HFFc6 (cell line): ENCODE measurements around the gene GAS7. TPM values are rescaled to one million over a fixed set of nuclear protein-coding genes. Genes with fewer than 3 reads are reported as not detected.

Experiments used
- DNase-seq: peaks from one replicate; pipeline ENCODE4 v3.0.0-alpha.2; 2018
- H3K27ac Mint-ChIP-seq: 2 replicates; pipeline ENCODE4 v1.8.0; 2020; ENCODE audit warnings: mild to moderate bottlenecking, mixed read lengths
- H3K27me3 Mint-ChIP-seq: 2 replicates; pipeline ENCODE4 v1.8.0; 2021; ENCODE audit warnings: mild to moderate bottlenecking, moderate library complexity, mixed read lengths; ENCODE audit not compliant: insufficient read depth
- H3K36me3 Mint-ChIP-seq: 2 replicates; pipeline ENCODE4 v1.8.0; 2021; ENCODE audit warnings: low read depth, mixed read lengths
- H3K4me1 Mint-ChIP-seq: 2 replicates; pipeline ENCODE4 v1.8.0; 2020; ENCODE audit warnings: low read depth, mixed read lengths
- H3K4me3 Mint-ChIP-seq: 2 replicates; pipeline ENCODE4 v1.8.0; 2020; ENCODE audit warnings: mild to moderate bottlenecking, moderate library complexity, mixed read lengths
- H3K9me3 Mint-ChIP-seq: 2 replicates; pipeline ENCODE4 v1.8.0; 2020; ENCODE audit warnings: mild to moderate bottlenecking, mixed read lengths
- CTCF ChIP-seq: fragments of 200-600 bp; sonication (generic); IDR thresholded peaks from 2 replicates; pipeline ENCODE4 v1.5.0; 2021; ENCODE audit warnings: antibody characterized with exemption, mild to moderate bottlenecking
- total RNA-seq, 6 experiments: library from RNA; stranded (reverse); fragmentation: NEBNext Ultra II Directional; extraction: Animal tissue kit (Norgen Biotek cat#: 25700); gene quantifications; 2 replicates in 1 of 6; 3 replicates in 5 of 6; pipeline ENCODE4 v1.2.3, GENCODE V29; 2021

GAS7 gene
- total RNA-seq, 6 experiments from 2014 or later: 1.4 to 7.4 (median 3.1) TPM

DNA sequence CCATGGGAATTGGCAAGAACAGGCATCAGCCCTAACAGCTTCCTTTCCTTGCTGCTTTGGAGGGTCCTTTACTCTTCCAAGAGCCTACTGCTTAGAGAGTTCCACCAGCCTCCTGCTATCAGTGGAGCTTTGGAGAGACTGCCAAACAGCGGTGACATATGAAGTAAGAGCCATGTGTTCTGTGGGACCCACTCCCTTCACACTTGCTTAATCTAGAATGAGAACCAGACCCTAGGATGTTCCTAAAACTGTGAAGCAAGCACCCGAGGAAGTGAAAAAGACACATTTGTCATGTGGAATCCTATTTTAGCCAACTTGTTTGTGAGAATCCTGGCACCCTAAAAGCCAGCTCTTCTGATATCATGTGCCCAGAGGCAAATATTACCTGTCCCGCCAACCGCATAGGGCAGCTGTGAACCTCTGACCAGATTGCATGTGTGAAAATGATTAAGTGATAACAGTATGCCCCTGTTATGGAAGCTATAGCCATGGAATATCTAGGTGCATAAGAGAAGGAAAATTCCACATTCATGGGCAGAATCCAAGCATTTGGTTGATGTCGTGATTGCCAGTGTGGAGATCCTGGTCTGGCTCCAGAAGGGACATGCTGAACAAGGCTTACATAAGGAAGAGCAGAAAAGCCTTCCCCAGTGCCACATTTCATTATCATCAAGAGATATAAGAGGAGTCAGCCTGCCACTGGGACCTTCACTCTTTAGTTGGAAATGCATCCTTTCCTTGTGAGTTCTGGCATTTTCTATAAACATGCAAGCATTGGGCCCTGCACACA lies 312.1 kb downstream of the GAS7 start:
- no peak for DNase-seq
- no peak overlapping the region for H3K27ac Mint-ChIP-seq
- peaks cover 29% of the 10 kb centered on the region for H3K9me3 Mint-ChIP-seq
- H3K4me3 Mint-ChIP-seq: no peak overlapping the region
- peaks cover 2% of the 10 kb centered on the region; the same call in 1 of the 2 replicates for H3K27me3 Mint-ChIP-seq
- no peaks in the 10 kb centered on the region for H3K4me1 Mint-ChIP-seq
- no peak for TF ChIP-seq CTCF
- H3K36me3 Mint-ChIP-seq: peaks cover 10% of the 10 kb centered on the region

GRCh38 chr17:9883451-9883850 lies 315.0 kb downstream of the GAS7 start:
- Mint-ChIP-seq H3K9me3 (peaks cover 33% of the 10 kb centered on the region), H3K4me1 (peaks cover 20% of the 10 kb centered on the region; the same call in 1 of the 2 replicates), H3K4me3 (no peak overlapping the region), H3K27ac (no peak overlapping the region), H3K36me3 (peaks cover 10% of the 10 kb centered on the region; the same call in 1 of the 2 replicates), H3K27me3 (no peaks in the 10 kb centered on the region; the same call in 1 of the 2 replicates)
- TF ChIP-seq CTCF: no peak
- no peak for DNase-seq

DNA sequence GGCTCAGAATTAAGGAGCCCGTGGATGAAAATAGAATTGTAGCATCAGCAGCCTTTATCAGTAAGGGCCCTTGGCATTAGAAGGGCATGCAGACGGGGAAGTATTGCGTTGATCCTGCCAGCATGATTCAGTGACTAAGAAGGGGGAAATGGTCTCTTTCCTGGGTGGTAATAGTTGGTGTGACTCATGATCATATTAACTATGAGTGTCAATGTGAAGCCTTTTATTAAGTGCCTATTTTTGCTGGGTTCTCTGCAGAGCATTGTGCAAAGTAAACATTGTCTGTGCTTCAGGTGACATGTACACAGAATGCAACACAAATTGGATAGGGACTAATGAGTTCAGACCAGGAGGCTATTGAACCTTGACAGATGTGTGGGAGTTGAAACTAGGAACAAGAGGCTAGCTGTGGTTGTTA lies 317.8 kb downstream of the GAS7 start:
- peaks cover 33% of the 10 kb centered on the region for H3K9me3 Mint-ChIP-seq
- peaks cover 24% of the 10 kb centered on the region; the same call in 1 of the 2 replicates for H3K4me1 Mint-ChIP-seq
- H3K27me3 Mint-ChIP-seq: no peaks in the 10 kb centered on the region; the same call in 1 of the 2 replicates
- peaks cover 10% of the 10 kb centered on the region; the same call in 1 of the 2 replicates for H3K36me3 Mint-ChIP-seq
- no peak overlapping the region for H3K27ac Mint-ChIP-seq
- no peak overlapping the region for H3K4me3 Mint-ChIP-seq
- peak; percentile 46 for DNase-seq
- TF ChIP-seq CTCF: no peak

- H3K4me3 Mint-ChIP-seq: no peak overlapping the region
- peaks cover 10% of the 10 kb centered on the region; the same call in 1 of the 2 replicates for H3K36me3 Mint-ChIP-seq
- H3K4me1 Mint-ChIP-seq: peaks cover 31% of the 10 kb centered on the region; the same call in 1 of the 2 replicates
- no peak for DNase-seq
- no peaks in the 10 kb centered on the region; the same call in 1 of the 2 replicates for H3K27me3 Mint-ChIP-seq
- peaks cover 33% of the 10 kb centered on the region for H3K9me3 Mint-ChIP-seq
- no peak overlapping the region for H3K27ac Mint-ChIP-seq
- TF ChIP-seq CTCF: no peak
These were observed 319.4 kb downstream of the GAS7 start for GRCh38 chr17:9878786-9879525.

DNA sequence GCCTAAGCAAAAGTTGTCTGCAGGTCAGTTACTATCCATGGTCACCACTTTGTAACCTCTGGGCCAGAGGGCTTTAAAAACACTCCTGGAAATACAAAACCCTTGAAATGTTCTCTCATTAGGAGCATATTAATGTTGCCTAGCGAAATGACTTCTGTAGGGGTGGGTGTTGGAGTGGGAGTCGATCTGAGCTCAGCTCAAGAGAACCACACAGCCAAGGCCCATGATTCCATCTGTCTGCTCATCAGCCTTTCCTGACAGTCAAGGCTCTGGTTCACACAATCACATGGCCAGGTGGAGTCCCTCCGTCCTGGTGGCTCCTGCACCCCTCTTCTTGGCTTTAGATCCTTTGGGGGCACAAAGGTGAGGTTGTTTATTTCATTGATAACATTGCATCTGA lies 320.1 kb downstream of the GAS7 start:
- peaks cover 6% of the 10 kb centered on the region; the same call in 1 of the 2 replicates for H3K36me3 Mint-ChIP-seq
- H3K9me3 Mint-ChIP-seq: peaks cover 29% of the 10 kb centered on the region
- no peaks in the 10 kb centered on the region; the same call in 1 of the 2 replicates for H3K27me3 Mint-ChIP-seq
- peaks cover 31% of the 10 kb centered on the region; the same call in 1 of the 2 replicates for H3K4me1 Mint-ChIP-seq
- no peak overlapping the region for H3K4me3 Mint-ChIP-seq
- no peak for TF ChIP-seq CTCF
- H3K27ac Mint-ChIP-seq: no peak overlapping the region
- DNase-seq: no peak
